Ascending aorta (tissue), 2 donors: ENCODE data around the gene RRAS. TPM values are rescaled to one million over a fixed set of nuclear protein-coding genes. Genes with fewer than 3 reads are reported as not detected.

ENCODE experiments used
- DNase-seq, 2 donors: peaks; one replicate each; pipeline ENCODE4 v3.0.0-alpha.2; 2019; ENCODE audit warnings: low spot score in 2 of 2
- H3K27ac ChIP-seq, 2 donors: fragments of 200-600 bp; sonication (generic); one replicate each; pipeline ENCODE4 v1.5.1; 2016 to 2017; ENCODE audit warnings: mild to moderate bottlenecking in 1 of 2
- H3K27me3 ChIP-seq: fragments of 200-600 bp; sonication (generic); one replicate; pipeline ENCODE4 v1.5.1; 2017
- H3K36me3 ChIP-seq, 2 donors: fragments of 200-600 bp; sonication (generic); one replicate each; pipeline ENCODE4 v1.5.1; 2016
- H3K4me1 ChIP-seq, 2 donors: fragments of 200-600 bp; sonication (generic); one replicate each; pipeline ENCODE4 v1.5.1; 2016 to 2017; ENCODE audit warnings: mild to moderate bottlenecking in 1 of 2
- H3K4me3 ChIP-seq, 2 donors: fragments of 200-600 bp; sonication (generic); one replicate each; pipeline ENCODE4 v1.5.1; 2016 to 2017; ENCODE audit warnings: mild to moderate bottlenecking in 1 of 2
- H3K9me3 ChIP-seq, 2 donors: fragments of 200-600 bp; sonication (generic); one replicate each; pipeline ENCODE4 v1.5.1; 2016
- CTCF ChIP-seq, 3 experiments: fragments of 200-600 bp in 2 of 3; fragments of 450-650 bp in 1 of 3; sonication (generic) in 2 of 3; IDR thresholded peaks; one replicate each; pipeline ENCODE4 v1.5.1; 2016 to 2019; ENCODE audit warnings: antibody characterized with exemption in 3 of 3, mild to moderate bottlenecking in 1 of 3, moderate library complexity in 1 of 3
- intact Hi-C: fragments of 100-400 bp; cut with DNase I; formaldehyde crosslinking; loops from one replicate; pipeline ENCODE4 v1.15.1; 2023
- total RNA-seq: library from RNA; depleted of rRNA; stranded (reverse); fragments of >200 nt; gene quantifications from one replicate; pipeline ENCODE4 v1.1.0, GENCODE V29; 2016

RRAS gene
- total RNA-seq, 1 donor from 2014 or later = 161 TPM

GRCh38 chr19:49651029-49651819, 11.3 kb upstream of the RRAS start:
- no peaks in the 10 kb centered on the region for H3K27me3 ChIP-seq
- H3K27ac ChIP-seq = no peak overlapping the region
- H3K36me3 ChIP-seq = peaks cover 71 to 88% of the 10 kb centered on the region in 2 donors
- H3K4me1 ChIP-seq = no peaks in the 10 kb centered on the region
- DNase-seq = no peak
- intact Hi-C loops = no loop called here
- H3K9me3 ChIP-seq = no peaks in the 10 kb centered on the region
- H3K4me3 ChIP-seq = no peak overlapping the region
- TF ChIP-seq CTCF (IDR thresholded peaks at IDR 0.05) = no peak

GRCh38 chr19:49646586-49646985, 6.6 kb upstream of the RRAS start:
- Histone ChIP-seq H3K27ac (no peak overlapping the region), H3K9me3 (no peaks in the 10 kb centered on the region), H3K4me3 (no peak overlapping the region), H3K4me1 (peaks cover 12 to 14% of the 10 kb centered on the region in 2 donors), H3K36me3 (peaks cover 36 to 60% of the 10 kb centered on the region in 2 donors), H3K27me3 (no peaks in the 10 kb centered on the region)
- intact Hi-C loops = no loop called here
- no peak for DNase-seq
- no peak for TF ChIP-seq CTCF (IDR thresholded peaks at IDR 0.05)

GRCh38 chr19:49645995-49646394, 6.1 kb upstream of the RRAS start:
- Histone ChIP-seq H3K27me3 (no peaks in the 10 kb centered on the region), H3K27ac (no peak overlapping the region), H3K4me3 (no peak overlapping the region), H3K4me1 (peaks cover 12 to 17% of the 10 kb centered on the region in 2 donors), H3K9me3 (no peaks in the 10 kb centered on the region), H3K36me3 (peaks cover 30 to 54% of the 10 kb centered on the region in 2 donors)
- intact Hi-C loops = no loop called here
- DNase-seq = no peak
- no peak for TF ChIP-seq CTCF (IDR thresholded peaks at IDR 0.05)

- no peak overlapping the region for H3K27ac ChIP-seq
- H3K9me3 ChIP-seq = no peaks in the 10 kb centered on the region
- intact Hi-C loops = no loop called here
- TF ChIP-seq CTCF (IDR thresholded peaks at IDR 0.05) = no peak
- peaks cover 12 to 17% of the 10 kb centered on the region in 2 donors for H3K4me1 ChIP-seq
- DNase-seq = no peak
- no peaks in the 10 kb centered on the region for H3K27me3 ChIP-seq
- peaks cover 28 to 50% of the 10 kb centered on the region in 2 donors for H3K36me3 ChIP-seq
- no peak overlapping the region for H3K4me3 ChIP-seq
Observed at GRCh38 chr19:49645592-49645991, 5.6 kb upstream of the RRAS start.

- intact Hi-C loops = loop anchor here (5.0 kb wide), 1 partner anchor 146 kb away; the partner anchor contains the start of gene RPS11
Observed at GRCh38 chr19:49643466-49643865, 3.5 kb upstream of the RRAS start.

More at GRCh38 chr19:49643466-49643865, 3.5 kb upstream of the RRAS start:
- TF ChIP-seq CTCF (IDR thresholded peaks at IDR 0.05) = no peak
- peaks cover 19 to 32% of the 10 kb centered on the region in 2 donors for H3K36me3 ChIP-seq
- H3K4me1 ChIP-seq = peaks cover 18 to 19% of the 10 kb centered on the region in 2 donors
- no peaks in the 10 kb centered on the region for H3K9me3 ChIP-seq
- no peak for DNase-seq
- peak overlapping the region in 1 of 2 donors; percentile 96 for H3K4me3 ChIP-seq
- no peak overlapping the region for H3K27ac ChIP-seq
- no peaks in the 10 kb centered on the region for H3K27me3 ChIP-seq
